PC-9 (cell line): ENCODE measurements around the gene EGF.

Experiments used
- CTCF ChIP-seq: fragments of 200-600 bp; sonication (generic); conservative IDR thresholded peaks from 2 replicates; pipeline ENCODE4 v1.6.1; 2017; ENCODE audit warnings: mixed run types, antibody characterized with exemption, mild to moderate bottlenecking, moderate library complexity
- EZH2 ChIP-seq: fragments of 200-600 bp; sonication (generic); IDR thresholded peaks from 2 replicates; pipeline ENCODE4 v1.8.0; 2017; ENCODE audit warnings: antibody characterized with exemption, low read depth

- TF ChIP-seq CTCF, result no peak
- no peak for TF ChIP-seq EZH2
Observed at GRCh38 chr4:110059556-110060191, 147.0 kb downstream of the EGF start.
